PC-9 (cell line): ENCODE results near the gene SDHC. TPM values are rescaled to one million over a fixed set of nuclear protein-coding genes. Genes with fewer than 3 reads are reported as not detected.

Experiments
- Bru-seq: library from RNA; stranded (reverse); fragments of 400-500 nt; gene quantifications from one replicate; lab custom pipeline; 2021; lab: Mats Ljungman, UMichigan
- BruChase-seq, 2 experiments: library from RNA; stranded (reverse); fragments of 400-500 nt; gene quantifications; one replicate each; lab custom pipeline; 2021; lab: Mats Ljungman, UMichigan
- BruUV-seq: library from RNA; stranded (reverse); fragments of 400-500 nt; replicated peaks from 2 replicates; lab custom pipeline; 2021; lab: Mats Ljungman, UMichigan
- CTCF ChIA-PET: fragments of 300-600 bp; sonication (Branson Sonifier 250); formaldehyde crosslinking; loops from one replicate; lab custom pipeline; 2022; ENCODE audit warnings: antibody characterized with exemption; lab: Charles Lee
- POLR2A ChIA-PET: fragments of 300-600 bp; sonication (Branson Sonifier 250); formaldehyde crosslinking; loops from one replicate; lab custom pipeline; 2022; ENCODE audit warnings: antibody characterized with exemption; ENCODE audit not compliant: unreplicated experiment; lab: Charles Lee
- DNase-seq, 2 experiments: peaks; one replicate each; pipeline versions ENCODE4 v3.0.0 to v3.0.0-alpha.2; 2015 to 2022; ENCODE audit warnings: mixed read lengths in 1 of 2
- H2AFZ ChIP-seq: fragments of 200-600 bp; sonication (generic); 2 replicates; pipeline ENCODE4 v1.8.1; 2017; ENCODE audit warnings: antibody characterized with exemption
- H3F3A ChIP-seq: fragments of 200-600 bp; sonication (generic); 2 replicates; pipeline ENCODE4 v1.8.1; 2017; ENCODE audit warnings: antibody characterized with exemption, mild to moderate bottlenecking, low read depth; ENCODE audit not compliant: insufficient read depth
- H3K27ac ChIP-seq: fragments of 200-600 bp; sonication (generic); 2 replicates; pipeline ENCODE4 v1.6.1; 2016; ENCODE audit warnings: mixed run types
- H3K27me3 ChIP-seq: fragments of 200-600 bp; sonication (generic); 2 replicates; pipeline ENCODE4 v1.6.1; 2016; ENCODE audit warnings: low read depth, mixed run types; ENCODE audit not compliant: insufficient read depth
- H3K36me3 ChIP-seq: fragments of 200-600 bp; sonication (generic); 2 replicates; pipeline ENCODE4 v1.6.1; 2016; ENCODE audit warnings: low read depth, mixed run types
- H3K4me1 ChIP-seq: fragments of 200-600 bp; sonication (generic); replicated peaks from 2 replicates; pipeline ENCODE4 v1.6.1; 2016; ENCODE audit warnings: mixed run types; ENCODE audit not compliant: insufficient read depth
- H3K4me2 ChIP-seq: fragments of 200-600 bp; sonication (generic); 2 replicates; pipeline ENCODE4 v1.6.1; 2017; ENCODE audit warnings: mixed run types
- H3K4me3 ChIP-seq: fragments of 200-600 bp; sonication (generic); 2 replicates; pipeline ENCODE4 v1.6.1; 2016; ENCODE audit warnings: mixed run types
- H3K79me2 ChIP-seq: fragments of 200-600 bp; sonication (generic); 2 replicates; pipeline ENCODE4 v1.6.1; 2017; ENCODE audit warnings: low read depth, mixed run types
- H3K9me2 ChIP-seq: fragments of 200-600 bp; sonication (generic); 2 replicates; pipeline ENCODE4 v1.8.1; 2017; ENCODE audit warnings: mild to moderate bottlenecking; ENCODE audit not compliant: insufficient read depth
- H3K9me3 ChIP-seq: fragments of 200-600 bp; sonication (generic); 2 replicates; pipeline ENCODE4 v1.8.1; 2016; ENCODE audit warnings: low read depth; ENCODE audit not compliant: insufficient read depth
- H4K20me1 ChIP-seq: fragments of 200-600 bp; sonication (generic); 2 replicates; pipeline ENCODE4 v1.8.1; 2017; ENCODE audit not compliant: insufficient read depth
- CTCF ChIP-seq: fragments of 200-600 bp; sonication (generic); conservative IDR thresholded peaks from 2 replicates; pipeline ENCODE4 v1.6.1; 2017; ENCODE audit warnings: mixed run types, antibody characterized with exemption, mild to moderate bottlenecking, moderate library complexity
- EZH2 ChIP-seq: fragments of 200-600 bp; sonication (generic); IDR thresholded peaks from 2 replicates; pipeline ENCODE4 v1.8.0; 2017; ENCODE audit warnings: antibody characterized with exemption, low read depth
- intact Hi-C: fragments of 100-400 bp; cut with micrococcal nuclease; formaldehyde crosslinking; loops from one replicate; pipeline ENCODE4 v1.10.0; 2022; ENCODE audit not compliant: unreplicated experiment
- long read RNA-seq: library from polyadenylated mRNA; stranded (forward); transcript quantifications from one replicate; pipeline ENCODE4 v2.0.0, GENCODE V29; 2022
- total RNA-seq: library from RNA; stranded (reverse); gene quantifications from 2 replicates; pipeline ENCODE4 v1.2.3, GENCODE V29; 2021

The SDHC gene
- total RNA-seq (215 and 216 TPM in 2 replicates), Bru-seq, nascent RNA (percentile 78 among the genes with signal in this experiment), BruChase-seq, experiment 1, labeled RNA remaining after a 2-hour chase (percentile 72 among the genes with signal in this experiment), BruChase-seq, experiment 2, labeled RNA remaining after a 6-hour chase (percentile 75 among the genes with signal in this experiment)
- long read RNA-seq, full-length matches to known transcripts = 30 of 55 reads
- long read RNA-seq, partial matches to known transcripts = 22 of 55 reads
- long read RNA-seq, other reads (novel, unspliced or antisense) = 3 of 55 reads

- peaks cover 11% of the 10 kb centered on the region for H3K4me1 ChIP-seq
- H3K79me2 ChIP-seq = peaks cover 19% of the 10 kb centered on the region
- TSS peak; percentile 69 for BruUV-seq
- H3K27ac ChIP-seq = peak within 1 kb of the TSS; percentile 58
- H2AFZ ChIP-seq = peak within 1 kb of the TSS; percentile 99
- peaks cover 4% of the 10 kb centered on the region; the same call in 1 of the 2 replicates for H4K20me1 ChIP-seq
- ChIA-PET POLR2A (interaction anchor here (0.5 to 0.6 kb wide), 5 partner anchors 11 to 621 kb away, joined by 3 to 8 read pairs (median 3); partner anchors contain the start of gene USF1), CTCF (interaction anchor here (1.3 kb wide), 1 partner anchor 89 kb away, joined by 7 read pairs; the partner anchor contains the start of gene TOMM40L)
- no peaks in the 10 kb centered on the region for H3F3A ChIP-seq
- no peaks in the 10 kb centered on the region for H3K9me3 ChIP-seq
- peak; percentile 71 to 83 for DNase-seq
- TF ChIP-seq CTCF = peak; percentile 47; the same call in 1 of the 2 replicates
- TF ChIP-seq EZH2 = no peak
- intact Hi-C loops = loop anchor here (5.0 kb wide), 1 partner anchor 53 kb away; the partner anchor contains the start of gene CFAP126
- no peaks in the 10 kb centered on the region for H3K9me2 ChIP-seq
- H3K4me3 ChIP-seq = peak within 1 kb of the TSS; percentile 74
- peak within 1 kb of the TSS; percentile 98 for H3K4me2 ChIP-seq
- no peaks in the 10 kb centered on the region for H3K27me3 ChIP-seq
- H3K36me3 ChIP-seq = no peaks in the 10 kb centered on the region
These were observed at the start of gene SDHC for GRCh38 chr1:161314201-161314981. TSS of gene SDHC (plus strand) at chr1:161314381. CDS start at chr1:161314406, 25 bp downstream.

GRCh38 chr1:161265305-161265704 lies 48.9 kb upstream of the SDHC start:
- intact Hi-C loops = no loop called here
- Histone ChIP-seq H3K4me2 (no peak overlapping the region), H3K36me3 (no peaks in the 10 kb centered on the region), H3K4me1 (peaks cover 16% of the 10 kb centered on the region), H3K9me2 (no peaks in the 10 kb centered on the region), H3K27ac (no peak overlapping the region), H3K9me3 (no peaks in the 10 kb centered on the region), H3F3A (peaks cover 14% of the 10 kb centered on the region; the same call in 1 of the 2 replicates), H3K4me3 (no peak overlapping the region), H4K20me1 (no peaks in the 10 kb centered on the region), H3K79me2 (no peaks in the 10 kb centered on the region), H3K27me3 (peaks cover 4% of the 10 kb centered on the region; the same call in 1 of the 2 replicates), H2AFZ (no peak overlapping the region)
- CTCF ChIA-PET = interaction anchor here (0.6 kb wide), 1 partner anchor 44 kb away, joined by 4 read pairs; the partner anchor contains the start of gene MPZ
- no TSS peak for BruUV-seq
- TF ChIP-seq CTCF (no peak), EZH2 (no peak)
- no peak for DNase-seq
- POLR2A ChIA-PET = no interaction called here

GRCh38 chr1:161266202-161266601 lies 48.0 kb upstream of the SDHC start:
- ChIA-PET CTCF (interaction anchor here (0.6 kb wide), 1 partner anchor 43 kb away, joined by 4 read pairs; the partner anchor contains the start of gene MPZ), POLR2A (no interaction called here)
- Histone ChIP-seq H3K27ac (no peak overlapping the region), H3K4me2 (no peak overlapping the region), H3K79me2 (no peaks in the 10 kb centered on the region), H3K9me3 (no peaks in the 10 kb centered on the region), H4K20me1 (no peaks in the 10 kb centered on the region), H3K4me1 (peaks cover 7% of the 10 kb centered on the region), H3K36me3 (no peaks in the 10 kb centered on the region), H3F3A (peaks cover 5% of the 10 kb centered on the region; the same call in 1 of the 2 replicates), H2AFZ (no peak overlapping the region), H3K4me3 (no peak overlapping the region), H3K9me2 (no peaks in the 10 kb centered on the region), H3K27me3 (0 out of 2 replicates have a peak, but pooled peaks cover 4% of the 10 kb centered on the region)
- no peak for DNase-seq
- no TSS peak for BruUV-seq
- no peak for TF ChIP-seq CTCF
- no peak for TF ChIP-seq EZH2
- intact Hi-C loops = no loop called here
